ENCODE data around the gene HPD. TPM values are rescaled to one million over a fixed set of nuclear protein-coding genes. Genes with fewer than 3 reads are reported as not detected.

Gene HPD
- total and polyA plus RNA-seq, 10 donors = 0.57 to 2.8 (median 1.0) TPM; not detected in 1

DNA sequence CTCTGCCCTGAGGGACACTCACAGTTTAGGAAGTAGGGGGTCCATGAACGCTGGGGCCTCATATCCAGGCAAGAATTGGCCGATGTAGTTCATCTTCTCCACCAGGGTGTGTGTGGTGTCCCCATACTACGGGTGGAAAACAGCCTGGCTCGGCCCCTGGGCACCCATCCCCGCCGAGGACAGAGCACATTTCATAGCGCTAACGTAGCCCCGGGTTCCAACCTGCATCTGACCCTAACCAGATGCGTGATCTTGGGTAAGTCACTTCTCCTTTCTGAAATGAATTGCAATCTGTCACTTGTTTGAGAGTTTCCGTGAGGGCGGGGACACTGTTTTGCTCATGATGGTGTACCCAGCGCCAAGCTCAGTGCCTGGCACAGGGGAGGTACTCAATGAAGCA is 9.0 kb downstream of the HPD start:
- no peak overlapping the region for H3K4me3 ChIP-seq
- no peak for DNase-seq
- H3K27me3 ChIP-seq (replicated peaks in 1 of 7) = no peaks in the 10 kb centered on the region
- TF ChIP-seq, protein P1, sequence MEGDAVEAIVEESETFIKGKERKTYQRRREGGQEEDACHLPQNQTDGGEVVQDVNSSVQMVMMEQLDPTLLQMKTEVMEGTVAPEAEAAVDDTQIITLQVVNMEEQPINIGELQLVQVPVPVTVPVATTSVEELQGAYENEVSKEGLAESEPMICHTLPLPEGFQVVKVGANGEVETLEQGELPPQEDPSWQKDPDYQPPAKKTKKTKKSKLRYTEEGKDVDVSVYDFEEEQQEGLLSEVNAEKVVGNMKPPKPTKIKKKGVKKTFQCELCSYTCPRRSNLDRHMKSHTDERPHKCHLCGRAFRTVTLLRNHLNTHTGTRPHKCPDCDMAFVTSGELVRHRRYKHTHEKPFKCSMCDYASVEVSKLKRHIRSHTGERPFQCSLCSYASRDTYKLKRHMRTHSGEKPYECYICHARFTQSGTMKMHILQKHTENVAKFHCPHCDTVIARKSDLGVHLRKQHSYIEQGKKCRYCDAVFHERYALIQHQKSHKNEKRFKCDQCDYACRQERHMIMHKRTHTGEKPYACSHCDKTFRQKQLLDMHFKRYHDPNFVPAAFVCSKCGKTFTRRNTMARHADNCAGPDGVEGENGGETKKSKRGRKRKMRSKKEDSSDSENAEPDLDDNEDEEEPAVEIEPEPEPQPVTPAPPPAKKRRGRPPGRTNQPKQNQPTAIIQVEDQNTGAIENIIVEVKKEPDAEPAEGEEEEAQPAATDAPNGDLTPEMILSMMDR (IDR thresholded peaks at IDR 0.05 in 8 of 11, conservative IDR thresholded peaks at IDR 0.05 in 3 of 11) = no peak
- TF ChIP-seq POLR2AphosphoS5 (IDR thresholded peaks at IDR 0.05) (no peak), POLR2A (IDR thresholded peaks at IDR 0.05) (no peak)
- peak overlapping the region in 1 of 8 donors; percentile 65 for H3K27ac ChIP-seq
- H3K36me3 ChIP-seq = no peaks in the 10 kb centered on the region
- no peaks in the 10 kb centered on the region for H3K9me3 ChIP-seq
- H3K4me1 ChIP-seq = peaks cover 0 to 7% (median 0%) of the 10 kb centered on the region in 6 donors
- intact Hi-C loops (cut with DNase I; ENCODE audit: low total_unique reads) = no loop called here
- WGBS, 5 donors = 60 to 81% (median 69%) methylated on average over 13 of the region's 13 CpGs

DNA sequence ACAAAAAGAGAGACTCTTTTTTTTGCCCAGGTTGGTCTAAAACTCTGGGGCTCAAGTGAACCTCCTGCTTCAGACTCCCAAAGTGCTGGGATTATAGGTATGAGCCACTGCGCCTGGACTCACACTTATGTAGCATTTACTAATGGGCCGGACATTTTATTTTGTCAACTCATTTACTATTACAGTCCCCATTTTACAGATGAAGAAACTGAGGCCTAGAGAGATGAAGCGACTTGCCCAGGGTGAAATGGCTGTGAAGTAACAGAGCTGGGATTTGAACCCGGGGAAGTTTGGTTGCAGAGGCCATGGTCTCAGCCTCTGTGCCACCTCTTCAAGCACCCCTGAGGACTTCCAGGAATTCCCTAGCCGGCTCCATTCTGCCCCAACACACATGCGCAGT is 9.4 kb downstream of the HPD start:
- Histone ChIP-seq H3K27me3 (replicated peaks in 1 of 7) (no peaks in the 10 kb centered on the region), H3K27ac (peak overlapping the region in 1 of 8 donors; percentile 65), H3K9me3 (no peaks in the 10 kb centered on the region), H3K4me1 (peaks cover 0 to 7% (median 0%) of the 10 kb centered on the region in 6 donors), H3K4me3 (no peak overlapping the region), H3K36me3 (no peaks in the 10 kb centered on the region)
- intact Hi-C loops (cut with DNase I; ENCODE audit: low total_unique reads) = no loop called here
- no peak for TF ChIP-seq POLR2A (IDR thresholded peaks at IDR 0.05)
- TF ChIP-seq, protein P1 (IDR thresholded peaks at IDR 0.05 in 8 of 11, conservative IDR thresholded peaks at IDR 0.05 in 3 of 11) = no peak
- TF ChIP-seq POLR2AphosphoS5 (IDR thresholded peaks at IDR 0.05) = no peak
- DNase-seq = no peak
- 94 to 97% (median 96%) methylated on average over 5 to 6 of the region's 6 CpGs for WGBS, 5 donors

DNA sequence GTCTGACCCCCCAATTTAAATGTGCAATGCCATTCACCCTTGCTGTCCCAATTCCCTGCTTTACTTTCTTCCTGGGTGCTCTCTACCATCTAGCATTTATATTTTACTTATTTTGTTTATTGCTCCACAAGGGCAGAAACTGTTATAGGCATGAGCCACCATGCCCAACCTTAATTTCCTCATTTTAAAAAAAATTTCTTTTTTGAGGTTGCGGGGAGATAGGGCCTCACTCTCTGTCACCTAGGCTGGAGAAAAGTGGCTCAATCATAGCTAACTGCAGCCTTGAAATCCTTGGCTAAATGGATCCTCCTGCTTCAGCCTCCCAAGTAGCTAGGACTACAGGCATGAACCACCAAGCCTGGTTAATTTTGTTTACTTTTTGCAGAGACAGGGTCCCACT is 13.0 kb downstream of the HPD start:
- peaks cover 0 to 7% (median 0%) of the 10 kb centered on the region in 6 donors for H3K4me1 ChIP-seq
- DNase-seq = no peak
- no peaks in the 10 kb centered on the region for H3K27me3 ChIP-seq (replicated peaks in 1 of 7)
- no peaks in the 10 kb centered on the region for H3K36me3 ChIP-seq
- intact Hi-C loops (cut with DNase I; ENCODE audit: low total_unique reads) = no loop called here
- TF ChIP-seq, protein P1 (IDR thresholded peaks at IDR 0.05 in 8 of 11, conservative IDR thresholded peaks at IDR 0.05 in 3 of 11) = no peak
- TF ChIP-seq POLR2AphosphoS5 (IDR thresholded peaks at IDR 0.05) (no peak), POLR2A (IDR thresholded peaks at IDR 0.05) (no peak)
- no peak overlapping the region for H3K4me3 ChIP-seq
- no peak overlapping the region for H3K27ac ChIP-seq
- H3K9me3 ChIP-seq = no peaks in the 10 kb centered on the region
- WGBS, 5 donors = 72 to 95% (median 81%) methylated on average over 1 of the region's 1 CpG

DNA sequence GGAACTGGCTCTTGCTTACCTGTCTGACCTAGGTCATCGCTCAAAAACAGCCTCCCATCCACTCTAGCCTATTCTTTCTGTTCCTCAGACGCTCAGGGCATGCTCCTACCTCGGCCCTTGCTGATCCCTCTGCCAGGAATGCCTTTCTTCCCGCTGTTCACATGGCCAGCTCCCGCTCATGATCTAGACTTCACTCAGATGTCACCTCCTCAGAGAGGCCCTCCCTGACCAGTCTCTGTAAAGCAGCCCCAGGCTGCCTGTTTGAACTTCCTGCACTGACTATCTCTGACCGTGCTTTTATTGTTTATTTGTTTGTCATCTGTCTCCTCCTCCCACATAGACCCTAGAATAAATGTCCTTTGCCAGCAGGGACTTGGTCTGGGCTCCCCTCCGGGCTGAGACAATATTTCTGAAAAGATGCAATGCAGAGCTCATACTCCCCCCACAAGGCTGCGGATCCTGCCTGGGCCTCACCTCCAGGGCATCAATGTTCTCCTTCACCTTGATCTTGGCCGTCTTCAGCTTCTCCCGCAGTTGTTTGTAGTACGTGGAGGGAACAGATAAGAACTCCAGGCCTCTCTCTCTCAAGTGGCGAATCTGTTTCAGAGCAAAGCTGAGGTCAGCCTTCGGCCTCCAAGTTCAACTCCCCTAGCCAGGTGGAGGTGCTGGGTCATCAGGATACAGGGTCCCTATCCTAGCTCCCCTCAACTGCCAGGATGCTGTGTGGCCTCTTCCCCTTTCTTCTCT is 15.2 kb downstream of the HPD start:
- TF ChIP-seq, protein P1 (IDR thresholded peaks at IDR 0.05 in 8 of 11, conservative IDR thresholded peaks at IDR 0.05 in 3 of 11) = no peak
- TF ChIP-seq POLR2AphosphoS5 (IDR thresholded peaks at IDR 0.05) = no peak
- no peak for TF ChIP-seq POLR2A (IDR thresholded peaks at IDR 0.05)

More for the DNA sequence above, 15.2 kb downstream of the HPD start:
- Histone ChIP-seq H3K4me3 (no peak overlapping the region), H3K36me3 (no peaks in the 10 kb centered on the region), H3K27ac (no peak overlapping the region), H3K9me3 (no peaks in the 10 kb centered on the region), H3K27me3 (replicated peaks in 1 of 7) (no peaks in the 10 kb centered on the region), H3K4me1 (peaks cover 4 to 18% (median 11%) of the 10 kb centered on the region in 6 donors)
- no peak for DNase-seq
- intact Hi-C loops (cut with DNase I; ENCODE audit: low total_unique reads) = no loop called here
- WGBS, 5 donors = 84 to 88% (median 85%) methylated on average over 13 of the region's 13 CpGs
